HG03095 (cell line): ENCODE results near the gene BOLA2B.
"Not testable (repeated sequence)": the region's sequence is repeated elsewhere in the genome, so short reads cannot be mapped to it uniquely, and the experiment has no call there.

Experiments
- ATAC-seq: cut with Tn5 transposase; IDR thresholded peaks from one replicate; pipeline ENCODE4 v1.9.1; 2021; ENCODE audit warnings: moderate library complexity; ENCODE audit not compliant: unreplicated experiment

The BOLA2B gene

GRCh38 chr16:30193615-30194014 lies at the start of gene BOLA2B, which contains the start of gene SLX1A:
Gene BOLA2B, minus strand, starts transcription at chr16:30193666. Its CDS starts 71 bp downstream, at chr16:30193595.
Gene SLX1A, plus strand, starts transcription at chr16:30193875. Its CDS starts 210 bp downstream, at chr16:30194085.
- ATAC-seq: peak; percentile 81

- ATAC-seq: not testable (repeated sequence)
These were observed 23.6 kb upstream of the BOLA2B start for GRCh38 chr16:30217082-30217481.

DNA sequence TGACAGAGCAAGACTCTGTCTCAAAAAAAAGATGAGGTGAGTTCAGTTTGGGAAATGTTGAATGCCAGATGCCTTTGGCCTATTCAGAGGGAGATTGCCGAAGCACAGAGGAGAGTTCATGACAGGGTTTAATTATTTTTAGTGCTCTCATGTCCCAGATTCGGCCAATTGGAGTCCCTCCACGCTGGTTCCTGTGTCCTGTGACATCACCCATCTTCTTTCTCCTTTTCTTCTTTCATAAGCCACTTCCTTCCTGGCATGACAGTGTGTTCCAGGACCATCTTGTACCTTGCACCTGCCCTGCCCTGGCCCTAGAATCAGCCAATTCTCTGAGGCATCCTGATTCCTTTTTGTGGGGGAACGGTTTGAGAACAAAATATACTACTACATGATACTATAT lies 17.9 kb upstream of the BOLA2B start:
- not testable (repeated sequence) for ATAC-seq

- ATAC-seq: not testable (repeated sequence)
These were observed 15.6 kb upstream of the BOLA2B start for GRCh38 chr16:30209032-30209431.

GRCh38 chr16:30207063-30207704 lies 13.7 kb upstream of the BOLA2B start:
- not testable (repeated sequence) for ATAC-seq

- not testable (repeated sequence) for ATAC-seq
These were observed 12.8 kb upstream of the BOLA2B start for GRCh38 chr16:30206252-30206651.

DNA sequence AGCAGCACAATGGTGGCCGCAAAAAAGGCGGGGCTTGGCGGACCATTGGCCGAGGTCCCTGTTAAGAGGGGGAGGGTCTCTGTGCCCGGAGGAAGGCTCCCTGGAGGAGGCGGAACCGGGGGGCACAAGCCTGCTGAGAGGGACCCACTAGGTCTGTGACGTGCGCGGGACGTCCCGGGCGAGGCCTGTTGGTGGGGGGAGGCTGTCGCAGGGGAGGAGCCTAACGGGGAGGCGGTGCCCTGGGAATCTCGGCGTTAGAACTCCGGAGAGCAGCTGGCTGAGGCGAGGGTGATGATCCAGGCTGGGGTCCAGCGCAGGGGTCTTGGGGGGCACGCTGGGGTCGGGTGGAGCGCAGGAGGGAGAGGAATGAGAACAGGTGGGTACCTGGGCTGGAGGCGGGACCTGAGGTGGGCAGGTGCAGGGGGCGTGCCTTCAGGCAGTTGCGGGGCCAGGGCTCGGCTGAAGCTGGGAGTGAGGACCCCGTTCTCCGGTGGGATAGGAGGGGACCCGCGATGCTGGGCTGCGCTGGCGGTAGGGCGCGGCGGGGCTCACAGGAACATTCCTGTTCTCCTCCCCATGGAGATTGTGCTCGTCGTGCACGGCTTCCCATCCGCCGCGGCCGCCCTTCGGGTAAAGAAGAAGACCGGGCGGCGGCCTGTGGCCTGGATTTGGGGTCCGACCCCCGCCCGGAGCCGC lies 12.2 kb upstream of the BOLA2B start:
- ATAC-seq: not testable (repeated sequence)

DNA sequence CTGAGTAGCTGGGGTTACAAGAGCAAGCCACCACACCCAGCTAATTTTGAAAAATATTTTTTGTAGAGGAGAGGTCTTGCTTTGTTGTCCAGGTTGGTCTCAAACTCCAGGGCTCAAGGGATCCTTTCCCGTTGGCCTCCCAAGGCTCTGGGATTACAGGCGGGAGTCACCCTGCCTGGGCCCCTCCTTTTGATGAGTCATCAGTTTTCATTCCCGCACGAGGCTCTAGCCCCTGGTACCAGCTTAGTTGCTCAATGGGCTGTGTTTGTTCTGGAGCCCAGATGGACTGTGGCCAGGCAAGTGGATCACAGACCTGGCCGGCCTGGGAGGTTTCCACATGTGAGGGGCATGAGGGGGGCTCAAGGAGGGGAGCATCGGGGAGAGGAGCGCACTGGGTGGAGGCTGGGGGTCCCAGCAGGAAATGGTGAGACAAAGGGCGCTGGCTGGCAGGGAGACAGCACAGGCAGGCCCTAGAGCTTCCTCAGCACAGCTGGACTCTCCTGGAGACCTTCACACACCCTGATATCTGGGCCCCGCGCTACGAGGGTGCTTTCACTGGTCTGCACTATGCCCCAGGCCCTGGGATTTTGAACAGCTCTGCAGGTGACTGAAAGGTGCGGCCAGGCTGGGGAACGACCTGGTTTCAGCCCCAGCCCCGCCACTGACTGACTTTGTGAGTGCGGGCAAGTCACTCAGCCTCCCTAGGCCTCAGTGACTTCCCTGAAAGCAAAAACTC lies 6.3 kb upstream of the BOLA2B start:
- not testable (repeated sequence) for ATAC-seq

- not testable (repeated sequence) for ATAC-seq
These were observed 5.6 kb upstream of the BOLA2B start, which contains the start of gene SULT1A3 for GRCh38 chr16:30199049-30199448. Gene SULT1A3, plus strand, starts transcription at chr16:30199255. Its CDS starts 1,474 bp downstream, at chr16:30200729.

GRCh38 chr16:30197001-30197400 lies 3.5 kb upstream of the BOLA2B start:
- ATAC-seq: not testable (repeated sequence)

- peak; percentile 53 for ATAC-seq
These were observed 883 bp upstream of the BOLA2B start for GRCh38 chr16:30194172-30194925.

- peak; percentile 5 for ATAC-seq
These were observed 368 bp downstream of the BOLA2B start for GRCh38 chr16:30193098-30193497.

DNA sequence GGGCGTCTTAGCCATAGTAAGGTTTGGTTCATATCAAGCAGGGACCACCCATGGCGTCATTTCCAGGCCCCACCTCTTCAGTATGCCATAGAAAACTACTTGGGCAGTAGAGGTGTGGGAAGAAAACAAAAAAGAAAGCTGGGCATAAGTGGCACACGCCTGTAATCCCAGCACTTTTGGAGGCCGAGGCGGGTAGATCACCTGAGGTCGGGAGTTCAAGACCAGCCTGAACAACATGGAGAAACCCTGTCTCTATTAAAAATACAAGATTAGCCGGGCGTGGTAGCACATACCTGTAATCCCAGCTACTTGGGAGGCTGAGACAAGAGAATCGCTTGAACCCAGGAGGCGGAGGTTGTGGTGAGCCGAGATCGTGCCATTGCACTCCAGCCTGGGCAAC lies 2.3 kb downstream of the BOLA2B start:
- not testable (repeated sequence) for ATAC-seq

- ATAC-seq: no peak
These were observed 5.4 kb downstream of the BOLA2B start for GRCh38 chr16:30187971-30188561.

DNA sequence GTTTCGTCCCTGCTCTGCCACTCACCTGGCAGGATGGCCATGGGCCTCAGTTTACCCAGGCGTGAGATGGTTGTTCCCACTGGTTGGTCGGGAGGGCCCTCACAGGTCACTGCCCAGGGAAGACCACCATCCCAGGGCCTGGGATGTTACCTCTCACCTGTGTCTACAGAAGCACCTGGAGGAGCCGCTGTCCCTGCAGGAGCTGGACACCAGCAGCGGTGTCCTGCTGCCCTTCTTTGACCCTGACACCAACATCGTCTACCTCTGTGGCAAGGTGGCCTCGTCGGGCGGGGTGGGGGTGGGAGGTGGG lies 6.0 kb downstream of the BOLA2B start:
- ATAC-seq: no peak

- ATAC-seq: no peak
These were observed 6.5 kb downstream of the BOLA2B start for GRCh38 chr16:30186782-30187555.

DNA sequence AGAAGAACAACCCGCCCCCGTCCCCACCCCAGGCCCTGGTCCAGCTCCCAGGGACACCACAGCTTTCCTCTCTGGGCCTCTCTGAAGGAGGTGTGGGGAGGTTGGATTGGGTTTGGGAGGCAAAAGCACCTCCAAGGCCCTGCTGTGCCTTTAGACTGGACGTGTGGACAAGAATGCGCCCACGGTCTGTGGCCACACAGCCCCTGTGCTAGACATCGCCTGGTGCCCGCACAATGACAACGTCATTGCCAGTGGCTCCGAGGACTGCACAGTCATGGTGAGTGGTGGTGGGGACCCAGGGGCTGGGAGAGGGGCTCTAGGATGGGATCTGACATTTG lies 7.1 kb downstream of the BOLA2B start:
- no peak for ATAC-seq

DNA sequence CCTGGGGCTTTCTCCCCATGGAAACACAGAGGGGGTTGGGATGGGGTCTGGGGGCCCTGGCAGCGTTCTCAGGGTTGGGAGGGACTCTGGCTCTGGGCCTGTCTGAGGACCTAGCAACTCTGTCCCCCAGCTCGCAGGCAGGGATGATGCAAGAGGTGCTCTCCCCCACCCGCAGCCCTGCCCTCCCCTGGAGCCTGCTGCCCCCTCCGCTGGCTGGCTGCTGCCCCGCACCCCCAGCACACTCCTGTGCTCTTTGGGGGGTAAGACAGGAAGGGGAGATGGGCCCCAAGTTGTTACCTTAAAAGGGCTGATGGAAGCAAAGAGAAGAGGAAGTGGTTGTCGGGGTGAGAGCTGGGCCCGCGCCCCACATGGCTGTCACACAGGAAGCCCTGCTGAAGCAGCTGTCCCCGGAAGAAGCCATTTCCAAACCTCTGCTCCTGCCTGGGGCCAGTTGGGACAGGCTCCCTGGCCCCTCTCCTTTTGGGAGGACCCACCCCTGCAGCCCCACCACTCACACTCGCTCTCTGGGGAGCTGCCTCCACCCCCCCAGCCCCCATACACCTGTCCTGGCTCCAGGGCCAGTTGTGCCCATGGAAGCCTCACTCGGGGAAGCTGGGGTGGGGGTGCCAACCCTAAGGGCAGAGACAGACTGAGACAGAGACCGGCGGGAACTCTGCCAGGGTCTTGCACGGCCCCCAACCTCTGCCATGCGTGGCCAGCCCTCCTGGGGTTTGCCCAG lies 7.6 kb downstream of the BOLA2B start:
- no peak for ATAC-seq
